Endometrial microvascular endothelial cells (primary cell): ENCODE results near the gene PISD. TPM values are rescaled to one million over a fixed set of nuclear protein-coding genes. Genes with fewer than 3 reads are reported as not detected.

Source experiments
- in situ Hi-C: cut with HindIII; loops from 2 replicates; pipeline ENCODE4 v1.10.0; 2017; ENCODE audit warnings: low sequenced_read_pairs, low pct_unique_long_range_greater_than_20kb; ENCODE audit errors: inconsistent ontology term
- total RNA-seq: library from RNA; depleted of rRNA; stranded (reverse); fragments of >200 nt; gene quantifications from one replicate; pipeline ENCODE4 v1.2.3, GENCODE V29; 2015; ENCODE audit errors: inconsistent ontology term

The PISD gene
- total RNA-seq, 1 donor from 2014 or later: 84.6 TPM

- in situ Hi-C loops: loop anchor here (25.0 kb wide), 1 partner anchor 308 kb away; no protein-coding TSS in a partner anchor
Measured at GRCh38 chr22:31654408-31654807, 7.6 kb downstream of the PISD start.

DNA sequence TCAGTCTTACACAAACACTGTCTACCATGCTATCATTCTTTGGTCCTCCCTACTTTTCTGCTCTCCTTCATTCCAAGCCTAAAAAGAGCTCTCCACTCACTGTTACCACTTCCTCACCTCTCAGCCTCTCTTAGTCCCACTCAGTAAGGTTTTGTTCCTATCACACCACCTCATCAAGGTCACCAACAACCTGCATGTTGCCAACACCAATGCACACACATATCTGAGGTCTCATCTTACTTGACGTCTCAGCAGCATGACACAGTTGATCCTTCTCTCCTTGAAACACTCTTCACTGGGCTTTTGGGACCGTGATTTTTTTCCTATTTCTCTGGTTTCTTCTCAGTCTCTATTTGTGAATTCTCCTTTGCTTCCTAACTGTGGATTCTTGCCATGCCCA lies 8.1 kb downstream of the PISD start:
- in situ Hi-C loops: loop anchor here (25.0 kb wide), 1 partner anchor 308 kb away; no protein-coding TSS in a partner anchor

GRCh38 chr22:31652911-31653684 lies 8.9 kb downstream of the PISD start:
- in situ Hi-C loops: loop anchor here (25.0 kb wide), 1 partner anchor 309 kb away; no protein-coding TSS in a partner anchor

DNA sequence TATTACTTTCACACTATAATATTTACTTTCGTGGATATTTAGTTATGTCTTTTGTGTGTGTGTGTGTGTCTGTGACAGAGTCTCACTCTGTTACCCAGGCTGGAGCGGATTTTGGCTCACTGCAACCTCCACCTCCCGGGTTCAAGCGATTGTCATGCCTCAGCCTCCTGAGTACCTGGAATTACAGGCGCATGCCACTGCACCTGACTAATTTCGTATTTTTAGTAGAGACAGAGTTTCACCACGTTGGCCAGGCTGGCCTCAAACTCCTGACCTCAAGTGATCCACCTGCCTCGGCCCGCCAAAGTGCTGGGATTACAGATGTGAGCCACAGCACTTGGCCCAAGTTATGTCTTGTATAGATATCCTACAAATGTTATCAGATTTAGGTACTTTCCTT lies 9.9 kb downstream of the PISD start:
- in situ Hi-C loops: loop anchor here (25.0 kb wide), 1 partner anchor 310 kb away; no protein-coding TSS in a partner anchor

- in situ Hi-C loops: loop anchor here (25.0 kb wide), 1 partner anchor 311 kb away; no protein-coding TSS in a partner anchor
Measured at GRCh38 chr22:31651664-31652063, 10.4 kb downstream of the PISD start.

GRCh38 chr22:31650391-31650790 lies 11.6 kb downstream of the PISD start:
- in situ Hi-C loops: loop anchor here (25.0 kb wide), 1 partner anchor 312 kb away; no protein-coding TSS in a partner anchor

DNA sequence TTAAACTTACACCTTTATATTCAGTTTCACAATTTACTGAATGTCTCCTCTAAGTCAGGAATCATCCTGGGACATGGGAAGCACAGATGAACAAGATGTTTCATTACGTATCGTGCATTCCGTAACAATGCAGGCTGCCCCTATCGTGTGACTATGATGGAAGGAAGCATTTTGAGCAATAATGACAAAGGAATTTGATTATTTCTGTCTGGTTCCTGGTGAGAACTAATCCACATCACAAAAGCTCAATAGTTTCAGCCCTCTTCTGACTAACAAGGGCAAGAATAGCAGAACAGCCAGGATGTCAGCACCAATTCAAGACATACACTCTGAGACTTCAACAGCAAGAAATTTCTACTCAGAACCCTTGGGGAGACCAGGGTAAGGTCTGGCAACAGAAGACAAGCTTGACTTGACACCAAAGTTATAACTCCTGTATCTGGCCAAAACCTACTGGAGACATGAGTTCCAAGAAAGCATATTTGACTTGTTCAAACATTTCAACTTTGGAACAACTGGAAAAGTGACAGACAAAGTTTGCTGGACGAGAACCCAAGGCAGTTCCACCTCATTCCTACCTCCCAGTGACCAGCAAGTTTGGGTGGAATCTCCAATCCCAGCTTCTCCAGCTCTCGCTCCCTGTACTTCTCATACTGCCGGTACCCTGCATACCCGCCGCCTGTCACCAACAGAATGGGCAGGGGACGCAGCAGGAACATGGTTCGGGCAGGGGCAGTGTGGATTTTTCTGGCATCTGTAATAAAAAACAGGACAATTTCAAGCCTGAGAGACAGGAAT lies 14.3 kb downstream of the PISD start:
- in situ Hi-C loops: no loop called here

DNA sequence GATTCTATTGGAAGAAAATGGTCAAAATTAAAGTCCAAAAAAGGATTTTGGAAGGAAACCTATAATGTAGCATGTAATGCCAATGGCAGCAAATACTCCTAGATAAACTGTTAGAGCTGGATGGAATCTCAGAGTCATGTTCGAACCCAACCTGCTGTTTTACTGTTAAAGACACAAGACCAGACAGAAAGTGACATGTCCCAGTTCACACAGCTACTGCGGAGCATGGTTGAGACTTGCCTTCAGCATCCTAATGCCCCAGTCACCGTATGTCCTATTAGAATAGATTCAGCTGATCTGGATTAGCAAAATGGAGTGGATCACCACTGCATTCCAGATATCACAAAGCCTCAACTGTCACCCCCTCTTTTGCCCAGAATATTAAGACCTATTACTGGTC lies 14.9 kb downstream of the PISD start:
- in situ Hi-C loops: no loop called here

- in situ Hi-C loops: no loop called here
Measured at GRCh38 chr22:31646186-31647019, 15.6 kb downstream of the PISD start.

DNA sequence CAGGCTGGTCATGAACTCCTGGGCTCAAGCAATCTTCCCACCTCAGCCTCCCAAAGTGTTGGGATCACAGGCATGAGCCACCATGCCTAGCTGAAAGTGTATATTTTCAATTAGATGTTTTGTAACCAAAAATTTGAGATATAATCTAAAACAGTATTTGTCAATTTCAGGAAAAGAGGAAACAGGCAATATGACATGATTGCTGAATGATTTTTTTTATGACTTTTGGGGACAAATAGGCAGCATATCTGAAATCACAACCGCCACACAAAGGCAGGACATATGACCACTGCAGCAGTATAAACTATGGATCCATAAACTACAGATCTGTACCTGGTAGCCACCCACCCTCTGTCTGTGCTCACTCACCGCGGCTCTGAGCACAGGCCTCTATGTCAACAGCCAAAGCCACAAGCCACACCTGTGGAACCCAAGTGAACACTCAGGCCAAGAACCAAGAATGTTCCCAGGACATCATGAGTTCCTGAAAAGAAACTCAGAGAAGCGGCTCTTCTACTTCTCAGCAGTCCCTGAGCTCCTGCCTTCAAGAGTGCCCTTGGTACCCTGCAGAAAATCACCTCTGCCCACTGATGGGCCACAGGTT lies 22.5 kb downstream of the PISD start:
- in situ Hi-C loops: no loop called here

- in situ Hi-C loops: no loop called here
Measured at GRCh38 chr22:31637891-31638618, 24.0 kb downstream of the PISD start.

DNA sequence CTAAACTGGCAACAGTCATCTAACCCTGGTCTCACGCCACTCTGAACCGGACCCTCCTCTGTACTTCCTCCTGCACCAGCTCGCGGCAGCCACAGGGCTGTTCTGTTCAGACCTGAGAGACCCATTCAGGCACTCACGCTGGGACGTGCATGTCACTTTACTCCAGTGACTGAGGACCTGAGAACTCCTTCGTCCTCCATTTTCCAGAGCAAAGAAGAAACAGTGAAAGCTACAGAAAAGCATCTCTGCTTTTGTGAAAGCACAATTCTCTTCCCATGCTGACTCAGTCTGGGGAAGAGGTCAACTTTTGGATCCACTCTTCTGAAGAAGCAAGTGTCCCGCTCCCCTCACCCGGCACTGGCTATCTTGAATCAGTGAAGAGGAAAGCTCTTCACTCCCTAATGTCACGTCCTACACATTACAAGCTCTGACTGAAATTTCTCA lies 24.5 kb downstream of the PISD start:
- in situ Hi-C loops: no loop called here

DNA sequence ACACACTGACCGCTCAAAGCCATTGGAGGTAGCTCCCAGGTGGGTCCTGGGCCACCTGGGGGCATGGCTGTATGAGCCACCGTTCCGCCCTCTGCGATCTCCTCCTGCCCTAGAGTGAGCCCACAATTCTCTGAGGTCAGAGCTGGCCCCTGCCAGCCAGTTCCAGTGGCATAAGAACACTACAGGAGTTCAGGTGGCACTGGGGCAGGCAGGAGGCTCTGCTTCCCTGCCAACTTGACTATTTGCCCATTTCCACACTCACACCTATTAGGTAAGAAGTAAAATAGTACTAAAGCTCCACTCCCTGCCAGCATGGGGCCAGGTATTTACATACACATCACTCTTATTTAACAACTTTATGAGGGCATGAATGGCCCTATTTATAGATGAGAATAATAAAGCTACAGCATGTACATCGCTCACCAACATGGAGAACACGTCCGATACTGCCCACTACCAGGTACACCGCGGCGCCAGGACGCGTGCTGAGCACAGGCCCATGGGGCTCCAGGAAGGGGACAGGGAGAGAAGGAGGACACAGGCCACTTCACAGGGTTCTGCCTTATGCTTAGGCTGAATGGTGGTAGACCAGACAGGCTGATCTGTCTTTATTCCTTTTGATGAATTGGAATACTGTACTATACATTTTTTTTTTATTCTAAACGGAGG lies 26.2 kb downstream of the PISD start:
- in situ Hi-C loops: no loop called here

GRCh38 chr22:31631436-31631835 lies 30.6 kb downstream of the PISD start:
- in situ Hi-C loops: no loop called here

DNA sequence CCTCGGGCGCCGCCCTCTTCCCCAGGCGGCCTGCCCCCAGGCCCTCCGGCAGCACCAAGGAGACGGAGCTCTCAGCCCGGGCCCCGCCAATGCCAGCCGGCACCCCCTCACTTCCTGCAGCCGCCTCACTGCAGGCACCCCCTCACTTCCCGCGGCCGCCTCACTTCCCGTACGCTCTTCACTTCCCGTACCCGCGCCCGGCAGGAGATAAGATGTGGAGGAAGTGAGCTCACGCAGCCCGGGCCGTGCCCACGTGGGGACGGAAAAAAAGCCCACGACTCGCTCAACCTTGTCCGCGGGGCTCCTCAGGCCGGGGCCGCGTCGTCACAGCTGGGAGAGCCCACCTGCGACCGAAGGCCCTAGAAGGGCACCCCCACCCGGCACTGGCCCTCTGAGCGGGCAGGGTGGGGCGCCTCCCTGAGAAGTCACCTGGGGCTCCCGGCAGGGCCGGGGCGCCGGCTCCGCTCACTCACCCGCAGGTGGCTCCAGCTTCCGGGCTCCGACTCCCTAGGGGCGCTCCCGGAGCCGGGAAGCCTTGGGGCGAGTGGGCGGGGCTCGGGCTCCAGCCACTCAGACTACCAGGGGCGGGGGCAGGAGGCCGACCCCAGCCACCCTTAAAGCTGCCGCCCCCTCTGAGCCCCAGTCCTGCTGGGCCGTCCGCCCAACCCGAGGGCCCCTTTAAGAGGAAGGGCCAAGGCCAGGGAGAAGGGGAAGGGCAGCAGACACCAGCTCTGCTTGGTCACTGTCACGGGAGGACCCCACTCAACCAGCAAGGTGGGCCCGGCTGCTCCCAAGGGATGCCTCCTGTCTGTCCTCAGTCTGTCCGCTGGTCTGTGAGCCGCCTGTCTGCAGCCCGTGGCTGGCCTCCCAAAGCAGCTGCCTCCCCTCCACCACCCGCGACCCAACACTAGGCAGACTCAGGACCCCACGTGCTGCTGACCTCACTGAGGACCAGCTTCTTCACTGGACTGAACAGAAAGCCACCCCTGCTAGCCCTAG lies 31.4 kb downstream of the PISD start:
- in situ Hi-C loops: no loop called here

DNA sequence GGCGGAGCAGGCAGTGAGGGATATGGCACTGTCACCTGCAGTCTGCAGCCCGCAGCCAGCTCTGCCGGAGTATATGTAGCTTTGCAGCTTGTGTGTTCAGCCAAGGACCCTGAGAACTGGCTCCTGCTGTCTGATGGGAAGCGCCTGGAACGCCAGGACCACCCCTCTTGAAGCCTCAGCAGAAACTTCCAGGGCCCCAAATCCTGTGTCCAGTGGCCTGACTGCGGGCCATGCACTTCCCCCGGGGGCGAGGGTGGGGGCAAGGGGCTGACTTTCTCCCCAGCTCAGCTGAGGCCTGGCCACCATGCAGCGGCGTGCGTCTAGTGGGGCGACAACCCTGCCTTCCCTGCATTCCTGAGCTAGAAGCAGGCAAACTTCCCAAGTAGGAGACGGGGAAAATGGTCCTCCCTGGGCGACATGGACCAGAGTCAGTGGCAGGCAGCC lies 32.3 kb downstream of the PISD start:
- in situ Hi-C loops: no loop called here
